GM19025 (cell line): Measurements from ENCODE around the gene IGDCC3.
"Not testable (repeated sequence)": the region's sequence is repeated elsewhere in the genome, so short reads cannot be mapped to it uniquely, and the experiment has no call there.

ENCODE experiments used
- ATAC-seq: cut with Tn5 transposase; IDR thresholded peaks from one replicate; pipeline ENCODE4 v1.9.1; 2021; ENCODE audit warnings: mild to moderate bottlenecking, low read depth, moderate library complexity; ENCODE audit not compliant: unreplicated experiment

The IGDCC3 gene

GRCh38 chr15:65347756-65348155, 30.0 kb downstream of the IGDCC3 start:
- ATAC-seq, result not testable (repeated sequence)

- no peak for ATAC-seq
Observed at GRCh38 chr15:65346856-65347598, 30.8 kb downstream of the IGDCC3 start.

GRCh38 chr15:65344914-65345275, 32.9 kb downstream of the IGDCC3 start:
- no peak for ATAC-seq

GRCh38 chr15:65344214-65344913, 33.4 kb downstream of the IGDCC3 start:
- ATAC-seq, result no peak

- no peak for ATAC-seq
Observed at GRCh38 chr15:65343374-65343981, 34.3 kb downstream of the IGDCC3 start.

- ATAC-seq, result no peak
Observed at GRCh38 chr15:65342493-65342892, 35.3 kb downstream of the IGDCC3 start.

GRCh38 chr15:65339920-65340319, 37.9 kb downstream of the IGDCC3 start:
- ATAC-seq, result no peak

- ATAC-seq, result no peak
Observed at GRCh38 chr15:65339416-65339815, 38.4 kb downstream of the IGDCC3 start.

- no peak for ATAC-seq
Observed at GRCh38 chr15:65338823-65339222, 39.0 kb downstream of the IGDCC3 start.

GRCh38 chr15:65338366-65338765, 39.4 kb downstream of the IGDCC3 start:
- ATAC-seq, result no peak

- ATAC-seq, result no peak
Observed at GRCh38 chr15:65337436-65338070, 40.2 kb downstream of the IGDCC3 start.

- no peak for ATAC-seq
Observed at GRCh38 chr15:65336493-65337435, 41.0 kb downstream of the IGDCC3 start.

- no peak for ATAC-seq
Observed at GRCh38 chr15:65335278-65336055, 42.3 kb downstream of the IGDCC3 start.

GRCh38 chr15:65334586-65335231, 43.1 kb downstream of the IGDCC3 start:
- no peak for ATAC-seq

- ATAC-seq, result no peak
Observed at GRCh38 chr15:65333856-65334255, 43.9 kb downstream of the IGDCC3 start.

GRCh38 chr15:65333148-65333820, 44.5 kb downstream of the IGDCC3 start:
- no peak for ATAC-seq

- ATAC-seq, result no peak
Observed at GRCh38 chr15:65332391-65333147, 45.2 kb downstream of the IGDCC3 start.

- no peak for ATAC-seq
Observed at GRCh38 chr15:65331811-65332210, 46.0 kb downstream of the IGDCC3 start.
